ENCODE results near the gene SRSF3.
"Not testable (repeated sequence)": the region's sequence is repeated elsewhere in the genome, so short reads cannot be mapped to it uniquely, and the experiment has no call there.

Gene SRSF3

GRCh38 chr6:36576578-36576977 lies 17.6 kb upstream of the SRSF3 start:
- no peak for DNase-seq

- DNase-seq, result no peak
Measured at GRCh38 chr6:36577301-36577700, 16.9 kb upstream of the SRSF3 start.

GRCh38 chr6:36578030-36578429 lies 16.1 kb upstream of the SRSF3 start:
- DNase-seq, result no peak

- DNase-seq, result no peak
Measured at GRCh38 chr6:36578431-36578830, 15.7 kb upstream of the SRSF3 start.

GRCh38 chr6:36580184-36580526 lies 14.0 kb upstream of the SRSF3 start:
- DNase-seq, result no peak

GRCh38 chr6:36581716-36582115 lies 12.4 kb upstream of the SRSF3 start:
- DNase-seq, result no peak

GRCh38 chr6:36586606-36587005 lies 7.6 kb upstream of the SRSF3 start:
- DNase-seq, result no peak

- DNase-seq, result not testable (repeated sequence)
Measured at GRCh38 chr6:36589025-36589400, 5.1 kb upstream of the SRSF3 start.

GRCh38 chr6:36590237-36590636 lies 3.9 kb upstream of the SRSF3 start:
- no peak for DNase-seq

GRCh38 chr6:36592221-36592655 lies 1.9 kb upstream of the SRSF3 start:
- DNase-seq, result no peak

- DNase-seq, result no peak
Measured at GRCh38 chr6:36593569-36594028, 563 bp upstream of the SRSF3 start.

GRCh38 chr6:36594816-36595643 lies 868 bp downstream of the SRSF3 start:
- peak; percentile 16 for DNase-seq

GRCh38 chr6:36596356-36596755 lies 2.2 kb downstream of the SRSF3 start:
- no peak for DNase-seq

GRCh38 chr6:36597775-36598174 lies 3.6 kb downstream of the SRSF3 start:
- no peak for DNase-seq

GRCh38 chr6:36598326-36598725 lies 4.2 kb downstream of the SRSF3 start:
- DNase-seq, result no peak

GRCh38 chr6:36598739-36599318 lies 4.7 kb downstream of the SRSF3 start:
- no peak for DNase-seq

- DNase-seq, result no peak
Measured at GRCh38 chr6:36599791-36600209, 5.6 kb downstream of the SRSF3 start.

GRCh38 chr6:36600564-36601146 lies 6.5 kb downstream of the SRSF3 start:
- no peak for DNase-seq

- DNase-seq, result not testable (repeated sequence)
Measured at GRCh38 chr6:36601818-36602217, 7.7 kb downstream of the SRSF3 start.

- DNase-seq, result no peak
Measured at GRCh38 chr6:36603222-36604089, 9.3 kb downstream of the SRSF3 start.

GRCh38 chr6:36604090-36605060 lies 10.2 kb downstream of the SRSF3 start:
- DNase-seq, result no peak

GRCh38 chr6:36605143-36605542 lies 11.0 kb downstream of the SRSF3 start:
- DNase-seq, result no peak

Measured in NCI-H1694 (cell line).